Measurements from ENCODE around the gene HDLBP. TPM values are rescaled to one million over a fixed set of nuclear protein-coding genes. Genes with fewer than 3 reads are reported as not detected.

Gene HDLBP
- total RNA-seq, 1 experiment from 2014 or later: 510 TPM

DNA sequence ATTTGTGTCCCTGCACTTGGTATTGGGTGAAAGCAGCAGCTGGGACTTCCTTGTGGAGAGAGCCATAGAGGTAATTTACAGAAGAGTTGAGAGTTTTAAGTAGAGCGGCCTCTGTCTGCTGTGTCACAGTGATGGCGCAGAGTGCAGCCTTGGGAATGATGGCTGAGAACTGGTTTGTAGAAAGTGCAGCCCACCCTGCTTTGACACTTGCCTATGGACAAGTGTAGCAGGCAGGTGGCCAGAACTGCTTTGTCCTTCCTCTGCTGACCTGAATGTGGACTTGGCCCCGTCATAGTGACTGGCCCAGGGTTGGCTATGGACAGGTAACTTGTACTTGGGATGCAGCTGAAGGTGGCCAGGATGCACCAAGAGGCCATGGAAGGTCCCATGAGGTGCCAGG lies 133.3 kb downstream of the HDLBP start:
- CTCF ChIA-PET: no interaction called here
- Histone ChIP-seq H3K4me1 (ENCODE audit: insufficient read depth, low read length, poor library complexity, severe bottlenecking) (no peaks in the 10 kb centered on the region), H3K4me3 (ENCODE audit: low read depth, low read length, poor library complexity, severe bottlenecking) (no peak overlapping the region), H3K9me3 (ENCODE audit: low read depth, low read length, poor library complexity, severe bottlenecking) (no peaks in the 10 kb centered on the region), H3K27ac (ENCODE audit: low read depth, low read length, poor library complexity, severe bottlenecking) (no peak overlapping the region), H3K36me3 (ENCODE audit: insufficient read depth, low read length, poor library complexity, severe bottlenecking) (no peaks in the 10 kb centered on the region), H3K27me3 (replicated peaks; ENCODE audit: insufficient read depth, low read depth, low read length, poor library complexity) (no peaks in the 10 kb centered on the region)
- TF ChIP-seq EZH2 (IDR thresholded peaks at IDR 0.05; ENCODE audit: borderline replicate concordance, low read depth, low read length, poor library complexity, severe bottlenecking): no peak
- TF ChIP-seq, protein P1, sequence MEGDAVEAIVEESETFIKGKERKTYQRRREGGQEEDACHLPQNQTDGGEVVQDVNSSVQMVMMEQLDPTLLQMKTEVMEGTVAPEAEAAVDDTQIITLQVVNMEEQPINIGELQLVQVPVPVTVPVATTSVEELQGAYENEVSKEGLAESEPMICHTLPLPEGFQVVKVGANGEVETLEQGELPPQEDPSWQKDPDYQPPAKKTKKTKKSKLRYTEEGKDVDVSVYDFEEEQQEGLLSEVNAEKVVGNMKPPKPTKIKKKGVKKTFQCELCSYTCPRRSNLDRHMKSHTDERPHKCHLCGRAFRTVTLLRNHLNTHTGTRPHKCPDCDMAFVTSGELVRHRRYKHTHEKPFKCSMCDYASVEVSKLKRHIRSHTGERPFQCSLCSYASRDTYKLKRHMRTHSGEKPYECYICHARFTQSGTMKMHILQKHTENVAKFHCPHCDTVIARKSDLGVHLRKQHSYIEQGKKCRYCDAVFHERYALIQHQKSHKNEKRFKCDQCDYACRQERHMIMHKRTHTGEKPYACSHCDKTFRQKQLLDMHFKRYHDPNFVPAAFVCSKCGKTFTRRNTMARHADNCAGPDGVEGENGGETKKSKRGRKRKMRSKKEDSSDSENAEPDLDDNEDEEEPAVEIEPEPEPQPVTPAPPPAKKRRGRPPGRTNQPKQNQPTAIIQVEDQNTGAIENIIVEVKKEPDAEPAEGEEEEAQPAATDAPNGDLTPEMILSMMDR (conservative IDR thresholded peaks at IDR 0.05; ENCODE audit: low read depth, low read length): no peak
- intact Hi-C loops (cut with micrococcal nuclease; ENCODE audit: unreplicated experiment): no loop called here
- BruUV-seq (replicated peaks): no TSS peak
- POLR2A ChIA-PET (ENCODE audit: low non-redundant PET): no interaction called here
- DNase-seq (ENCODE audit: low spot score): no peak

DNA sequence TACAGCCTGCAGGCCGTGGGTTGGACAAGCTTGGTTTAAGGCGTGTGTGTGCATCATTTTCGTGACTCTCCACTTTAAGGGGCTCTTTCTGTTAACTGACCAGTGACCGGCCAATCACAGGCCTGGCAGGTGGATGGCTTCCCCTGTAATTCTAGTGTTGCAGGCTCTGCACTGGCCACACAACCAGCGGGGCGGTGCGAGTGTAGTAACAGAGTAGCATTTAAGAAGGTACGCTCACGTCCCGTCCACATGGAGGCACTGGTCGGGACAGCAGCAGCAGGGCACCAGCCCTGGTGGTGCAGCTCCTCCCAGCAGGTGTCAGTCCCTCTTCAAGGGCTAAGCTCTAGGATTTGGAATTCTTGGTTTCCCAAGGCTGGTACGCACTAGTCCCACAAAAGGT lies 135.0 kb downstream of the HDLBP start:
- Histone ChIP-seq H3K27ac (ENCODE audit: low read depth, low read length, poor library complexity, severe bottlenecking) (no peak overlapping the region), H3K9me3 (ENCODE audit: low read depth, low read length, poor library complexity, severe bottlenecking) (no peaks in the 10 kb centered on the region), H3K4me1 (ENCODE audit: insufficient read depth, low read length, poor library complexity, severe bottlenecking) (no peaks in the 10 kb centered on the region), H3K4me3 (ENCODE audit: low read depth, low read length, poor library complexity, severe bottlenecking) (no peak overlapping the region), H3K27me3 (replicated peaks; ENCODE audit: insufficient read depth, low read depth, low read length, poor library complexity) (no peaks in the 10 kb centered on the region), H3K36me3 (ENCODE audit: insufficient read depth, low read length, poor library complexity, severe bottlenecking) (no peaks in the 10 kb centered on the region)
- intact Hi-C loops (cut with micrococcal nuclease; ENCODE audit: unreplicated experiment): no loop called here
- POLR2A ChIA-PET (ENCODE audit: low non-redundant PET): no interaction called here
- TF ChIP-seq EZH2 (IDR thresholded peaks at IDR 0.05; ENCODE audit: borderline replicate concordance, low read depth, low read length, poor library complexity, severe bottlenecking): no peak
- TF ChIP-seq, protein P1 (conservative IDR thresholded peaks at IDR 0.05; ENCODE audit: low read depth, low read length): no peak
- DNase-seq (ENCODE audit: low spot score): no peak
- no TSS peak for BruUV-seq (replicated peaks)
- CTCF ChIA-PET: no interaction called here

DNA sequence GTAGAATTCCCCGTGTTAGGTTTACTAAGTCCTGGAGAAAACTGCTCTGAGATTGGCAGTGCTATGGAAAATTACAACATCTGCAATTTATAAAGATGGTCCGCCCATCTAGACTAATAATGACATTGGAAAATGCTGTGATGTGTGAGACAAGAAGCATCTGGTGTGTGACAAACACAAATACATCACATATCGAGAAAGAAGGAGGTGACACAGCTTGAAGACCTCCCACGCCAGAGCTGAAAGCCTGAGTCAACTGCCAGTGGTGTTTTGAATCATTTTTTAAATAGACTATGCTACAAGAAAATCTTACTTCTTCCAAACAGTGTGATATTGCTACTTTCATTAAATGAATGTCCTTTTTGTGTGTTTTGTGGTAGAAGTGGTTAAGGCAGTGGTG lies 135.6 kb downstream of the HDLBP start:
- no peaks in the 10 kb centered on the region for H3K27me3 ChIP-seq (replicated peaks; ENCODE audit: insufficient read depth, low read depth, low read length, poor library complexity)
- ChIA-PET POLR2A (ENCODE audit: low non-redundant PET) (no interaction called here), CTCF (no interaction called here)
- no peaks in the 10 kb centered on the region for H3K4me1 ChIP-seq (ENCODE audit: insufficient read depth, low read length, poor library complexity, severe bottlenecking)
- no peaks in the 10 kb centered on the region for H3K36me3 ChIP-seq (ENCODE audit: insufficient read depth, low read length, poor library complexity, severe bottlenecking)
- H3K9me3 ChIP-seq (ENCODE audit: low read depth, low read length, poor library complexity, severe bottlenecking): no peaks in the 10 kb centered on the region
- no peak overlapping the region for H3K4me3 ChIP-seq (ENCODE audit: low read depth, low read length, poor library complexity, severe bottlenecking)
- intact Hi-C loops (cut with micrococcal nuclease; ENCODE audit: unreplicated experiment): no loop called here
- no peak for DNase-seq (ENCODE audit: low spot score)
- TF ChIP-seq EZH2 (IDR thresholded peaks at IDR 0.05; ENCODE audit: borderline replicate concordance, low read depth, low read length, poor library complexity, severe bottlenecking): no peak
- TF ChIP-seq, protein P1 (conservative IDR thresholded peaks at IDR 0.05; ENCODE audit: low read depth, low read length): no peak
- no peak overlapping the region for H3K27ac ChIP-seq (ENCODE audit: low read depth, low read length, poor library complexity, severe bottlenecking)
- BruUV-seq (replicated peaks): no TSS peak
